Upper lobe of left lung (tissue), 4 donors: ENCODE measurements around the gene MTREX.

Source experiments
- CTCF ChIP-seq, 6 experiments: fragments of 450-650 bp in 4 of 6; fragments of 200-600 bp in 2 of 6; sonication (generic) in 2 of 6; IDR thresholded peaks; one replicate each; pipeline ENCODE4 v1.5.1; 2016 to 2019; ENCODE audit warnings: antibody characterized with exemption in 6 of 6
- POLR2A ChIP-seq, 4 donors: fragments of 450-650 bp; IDR thresholded peaks; one replicate each; pipeline ENCODE4 v1.5.1; 2016 to 2017; ENCODE audit warnings: antibody characterized with exemption in 4 of 4, mild to moderate bottlenecking in 2 of 4
- POLR2AphosphoS5 ChIP-seq, 2 donors: sonication (generic); formaldehyde crosslinking; IDR thresholded peaks; one replicate each; pipeline ENCODE4 v1.5.1; 2017; ENCODE audit warnings: antibody characterized with exemption in 2 of 2

GRCh38 chr5:55343609-55344008, 35.8 kb downstream of the MTREX start:
- no peak for TF ChIP-seq POLR2AphosphoS5 (IDR thresholded peaks at IDR 0.05)
- TF ChIP-seq CTCF (IDR thresholded peaks at IDR 0.05): no peak
- TF ChIP-seq POLR2A (IDR thresholded peaks at IDR 0.05): no peak
